Heart left ventricle (tissue), 16 donors: ENCODE data around the gene CSH2. TPM values are rescaled to one million over a fixed set of nuclear protein-coding genes. Genes with fewer than 3 reads are reported as not detected.

Experiments
- ATAC-seq, 4 donors: fragments of 200-7000 bp; cut with Tn5 transposase; one replicate each; pipeline ENCODE4 v1.9.1; 2020 to 2022; ENCODE audit warnings: moderate library complexity in 4 of 4, mild to moderate bottlenecking in 3 of 4, moderate number of reproducible peaks in 1 of 4
- DNase-seq, 5 donors: peaks; one replicate each; pipeline ENCODE4 v3.0.0-alpha.2; 2020
- H3K27ac ChIP-seq, 12 donors: fragments of 200-600 bp; sonication (generic) in 4 of 12; one replicate each; pipeline versions ENCODE4 v1.5.0 to v1.8.0; 2016 to 2022; ENCODE audit warnings: mild to moderate bottlenecking in 2 of 12
- H3K27me3 ChIP-seq, 9 donors: fragments of 200-600 bp; sonication (generic) in 2 of 9; one replicate each; pipeline versions ENCODE4 v1.5.1 to v1.8.0; 2016 to 2022; ENCODE audit warnings: mild to moderate bottlenecking in 3 of 9
- H3K36me3 ChIP-seq, 9 donors: fragments of 200-600 bp; sonication (generic) in 2 of 9; one replicate each; pipeline versions ENCODE4 v1.5.0 to v1.8.0; 2018 to 2022; ENCODE audit warnings: mild to moderate bottlenecking in 2 of 9
- H3K4me1 ChIP-seq, 12 donors: fragments of 200-600 bp; sonication (generic) in 4 of 12; one replicate each; pipeline versions ENCODE4 v1.5.0 to v1.8.0; 2016 to 2022; ENCODE audit warnings: mild to moderate bottlenecking in 3 of 12
- H3K4me3 ChIP-seq, 12 donors: fragments of 200-600 bp; sonication (generic) in 4 of 12; one replicate each; pipeline versions ENCODE4 v1.5.0 to v1.8.0; 2017 to 2022; ENCODE audit warnings: mild to moderate bottlenecking in 9 of 12, moderate library complexity in 4 of 12
- H3K9me3 ChIP-seq, 12 donors: fragments of 200-600 bp; sonication (generic) in 4 of 12; one replicate each; pipeline versions ENCODE4 v1.5.0 to v1.8.0; 2016 to 2022; ENCODE audit warnings: mild to moderate bottlenecking in 1 of 12
- CTCF ChIP-seq, 12 donors: fragments of 200-600 bp; sonication (generic) in 4 of 12; IDR thresholded peaks; one replicate each; pipeline versions ENCODE4 v1.5.0 to v1.8.0; 2018 to 2022; ENCODE audit warnings: antibody characterized with exemption in 12 of 12, mild to moderate bottlenecking in 5 of 12
- POLR2A ChIP-seq, 2 donors: fragments of 450-650 bp; IDR thresholded peaks; one replicate each; pipeline ENCODE4 v1.6.1; 2017; ENCODE audit warnings: antibody characterized with exemption in 2 of 2, mild to moderate bottlenecking in 2 of 2, moderate library complexity in 2 of 2
- WGBS, 4 donors: extraction: QIAGEN DNeasy Blood & Tissue Kit in 2 of 4; methylation state at CpG; one replicate each; pipeline versions ENCODE4 v1.1.5 to v1.1.7; 2013 to 2018; 5-methylcytosine and 5-hydroxymethylcytosine counted together
- intact Hi-C, 10 donors: fragments of 100-400 bp; cut with DNase I; formaldehyde crosslinking; loops; one replicate each; pipeline versions ENCODE4 v1.11.1 to v1.14.2; 2022
- polyA plus RNA-seq, 2 donors: library from polyadenylated mRNA; stranded (reverse); fragments of 200-250 nt; gene quantifications; one replicate each; pipeline ENCODE4 v1.2.3, GENCODE V29; 2013
- total RNA-seq, 9 donors: library from RNA; depleted of rRNA in 2 of 9; stranded (reverse); fragments of >200 nt in 2 of 9; fragmentation: NEBNext Ultra II Directional in 3 of 9; extraction: Animal tissue kit (Norgen Biotek cat#: 25700) in 3 of 9; gene quantifications; one replicate each; pipeline versions ENCODE4 v1.1.0 to v1.2.4, GENCODE V29; 2016 to 2023
- donor health status: ischemic (EF 13 %, LVEDD 7.1; RV severe dilation, severe dysfunction).
- donor health status: healthy with polysubstance abuse.
- donor health status: DM: no; HTN: yes; CAD: no.
- donor health status: DM: no; HTN: no; CAD: no.
- donor health status: ischemic (EF 25% LVEDD 6.9; RV normal size, moderate dysfunction).
- donor health status: ischemic (EF 25% LVEDD 5.7; RV mildly dilated, moderate dysfunction).
- donor health status: healthy.
- donor health status: DM: yes; HTN: yes; CAD: no.
- donor health status: ischemic (EF 35%, LVEDD 5.7; RV mildly dilated, moderate dysfunction).
- donor health status: nonischemic (EF 11% LVEDD 7.7; RV severe dilation, severe dysfunction).
- donor health status: DM: yes; HTN: yes; CAD: no.
- donor health status: PGD.
- donor health status: ischemic (EF 29% LVEDD 5.4; RV normal size, mild dysfunction).
- donor health status: nonischemic (EF 23%, LVEDD 6.1; RV moderate dilation, normal function).

CSH2 gene
- total and polyA plus RNA-seq, 11 donors, result not detected

DNA sequence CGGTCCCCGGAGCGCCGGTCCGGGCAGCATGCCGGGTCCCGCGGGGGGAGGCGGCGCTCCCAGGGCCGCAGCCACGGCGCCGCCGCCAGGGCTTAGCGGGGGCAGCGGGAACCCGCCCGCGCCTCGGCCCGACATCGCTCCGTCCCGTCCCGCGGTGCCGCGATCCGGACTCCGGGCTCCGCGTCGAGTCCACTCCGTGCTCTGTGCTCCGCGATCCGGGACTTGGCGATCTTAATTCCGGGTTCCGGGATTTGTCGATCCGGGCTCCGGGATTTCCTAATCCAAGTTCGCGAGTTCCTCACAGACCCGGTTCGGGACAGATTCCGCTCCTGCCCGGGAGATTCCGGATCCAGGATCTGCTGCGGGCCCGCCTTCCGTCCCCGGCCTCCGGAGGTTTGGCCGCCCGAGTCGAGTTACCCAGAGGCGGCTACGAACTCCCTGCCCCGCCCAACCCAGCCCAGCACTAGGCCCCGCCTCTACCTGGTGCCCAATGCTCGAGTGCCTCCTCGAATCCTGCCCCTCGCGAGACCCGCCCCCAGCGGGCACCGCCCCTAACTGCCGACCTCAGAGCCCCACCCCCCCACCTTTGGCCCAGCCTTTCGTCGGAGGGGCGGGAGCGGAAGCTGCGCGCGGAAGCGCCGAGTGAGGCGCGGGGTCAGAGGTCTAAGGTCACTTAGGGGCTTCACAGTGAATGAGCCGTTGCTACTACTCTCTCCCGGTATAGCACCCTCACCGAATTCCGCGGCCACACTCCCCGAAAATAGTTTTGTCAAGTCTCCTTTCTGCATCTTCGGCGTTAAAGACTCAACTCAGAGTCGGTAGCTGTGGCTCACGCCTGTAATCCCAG, 30.7 kb downstream of the CSH2 start, which contains the start of gene SMARCD2:
Gene SMARCD2 (minus strand): TSS at position 146 of the 847 bp plus-strand sequence. CDS start 11 bp downstream, at position 135.
- peak within 1 kb of the TSS; percentile 69 to 99 (median 93) for H3K4me3 ChIP-seq
- TF ChIP-seq POLR2A (IDR thresholded peaks at IDR 0.05), result peak in 1 of 2 donors; percentile 90
- peak in 3 of 12 donors; percentile 4 to 10 (median 7) for TF ChIP-seq CTCF (IDR thresholded peaks at IDR 0.05)
- H3K9me3 ChIP-seq, result no peaks in the 10 kb centered on the region
- peak within 1 kb of the TSS; percentile 84 to 98 (median 94) for H3K27ac ChIP-seq
- H3K4me1 ChIP-seq, result peaks cover 19 to 52% (median 44%) of the 10 kb centered on the region in 12 donors
- DNase-seq (peak; percentile 99 to 100 (median 99)), ATAC-seq (peak; percentile 86 to 92 (median 88))
- intact Hi-C loops, result loop anchor here in 3 of 10 donors (1.0 to 5.0 kb wide), 3 partner anchors 15 to 70 kb away; partner anchors contain the start of genes FTSJ3 (in 3 of the 3), PSMC5 (in 3 of the 3), CCDC47 (in 2 of the 3) and DDX42 (in 1 of the 3)
- H3K36me3 ChIP-seq, result no peaks in the 10 kb centered on the region
- H3K27me3 ChIP-seq, result no peaks in the 10 kb centered on the region
- 0% methylated on average over 39 to 92 of the region's 92 CpGs for WGBS, 4 donors

- intact Hi-C loops, result loop anchor here in 3 of 10 donors (1.0 to 5.0 kb wide), 3 partner anchors 15 to 70 kb away; partner anchors contain the start of genes FTSJ3 (in 3 of the 3), PSMC5 (in 3 of the 3), CCDC47 (in 2 of the 3) and DDX42 (in 1 of the 3)
- Histone ChIP-seq H3K36me3 (peaks cover 0 to 5% (median 3%) of the 10 kb centered on the region in 9 donors), H3K4me3 (peak overlapping the region; percentile 69 to 99 (median 93)), H3K4me1 (peaks cover 21 to 58% (median 46%) of the 10 kb centered on the region in 12 donors), H3K9me3 (no peaks in the 10 kb centered on the region), H3K27ac (peak overlapping the region; percentile 84 to 98 (median 94)), H3K27me3 (no peaks in the 10 kb centered on the region)
- no peak for ATAC-seq
- no peak for TF ChIP-seq POLR2A (IDR thresholded peaks at IDR 0.05)
- WGBS, 4 donors, result 1 to 2% (median 1%) methylated on average over 27 to 36 of the region's 36 CpGs
- DNase-seq, result peak; percentile 45 to 72 (median 48)
These were observed 31.3 kb downstream of the CSH2 start for GRCh38 chr17:63842173-63842539.

DNA sequence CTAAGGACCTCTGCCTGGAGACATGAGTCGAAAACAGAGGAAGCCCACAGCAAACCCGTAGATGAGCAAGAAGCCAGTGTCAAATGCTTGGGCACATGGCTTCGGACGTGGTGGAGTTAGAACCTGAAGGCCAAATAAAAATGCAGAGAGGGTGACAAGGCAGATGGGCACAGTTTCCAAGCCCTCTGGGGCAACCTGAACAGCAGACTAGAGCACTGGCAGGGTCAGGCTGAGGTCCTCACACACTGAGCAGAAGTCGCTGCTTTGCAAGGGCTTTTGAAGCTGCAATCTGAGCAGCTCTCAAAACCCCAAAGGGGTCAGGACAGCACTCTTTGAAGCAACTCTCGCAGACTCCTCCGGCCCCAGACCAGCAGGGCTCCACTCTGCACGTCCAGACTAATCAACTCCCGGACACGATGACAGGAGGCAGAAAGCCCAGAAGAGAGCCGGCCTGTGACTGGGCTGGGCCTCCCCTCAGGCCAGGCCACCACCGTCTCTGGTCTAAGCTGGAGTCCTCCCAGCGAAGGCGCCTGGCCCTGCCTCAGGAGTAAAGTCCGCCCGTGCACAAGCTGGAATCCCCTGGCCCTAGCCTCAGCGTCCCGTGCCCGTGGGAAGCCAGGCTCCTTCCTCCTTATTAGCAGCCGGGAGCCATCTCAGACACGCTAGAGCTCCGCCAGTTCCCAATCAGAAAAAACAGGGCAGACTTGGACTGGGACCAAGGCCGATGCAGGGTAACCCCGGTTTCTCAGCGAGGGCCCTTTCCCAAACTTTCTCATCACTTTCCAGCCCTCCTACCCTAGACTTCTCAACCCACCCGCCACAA, 31.9 kb downstream of the CSH2 start:
- Histone ChIP-seq H3K36me3 (peaks cover 0 to 11% (median 9%) of the 10 kb centered on the region in 9 donors), H3K27ac (peak overlapping the region; percentile 84 to 98 (median 94)), H3K4me1 (peaks cover 21 to 60% (median 47%) of the 10 kb centered on the region in 12 donors), H3K4me3 (peak overlapping the region; percentile 69 to 99 (median 93)), H3K27me3 (no peaks in the 10 kb centered on the region), H3K9me3 (no peaks in the 10 kb centered on the region)
- WGBS, 4 donors, result 4 to 6% (median 4%) methylated on average over 22 to 26 of the region's 26 CpGs
- intact Hi-C loops, result loop anchor here in 3 of 10 donors (1.0 to 5.0 kb wide), 3 partner anchors 14 to 69 kb away; partner anchors contain the start of genes FTSJ3 (in 3 of the 3), PSMC5 (in 3 of the 3), CCDC47 (in 2 of the 3) and DDX42 (in 1 of the 3)
- TF ChIP-seq POLR2A (IDR thresholded peaks at IDR 0.05) (no peak), CTCF (IDR thresholded peaks at IDR 0.05) (no peak)
- ATAC-seq (peak; percentile 3 to 14 (median 10)), DNase-seq (peak; percentile 56 to 86 (median 72))
